Endothelial cell of umbilical vein (primary cell): ENCODE results near the gene YWHAE. TPM values are rescaled to one million over a fixed set of nuclear protein-coding genes. Genes with fewer than 3 reads are reported as not detected.

Source experiments
- BruUV-seq: library from RNA; stranded (reverse); fragments of 400-500 nt; replicated peaks from 2 replicates; lab custom pipeline; 2021; lab: Mats Ljungman, UMichigan
- CTCF ChIA-PET: fragments of 300-600, 350-600 bp; sonication (Branson Sonifier 250); formaldehyde crosslinking; loops from one replicate; lab custom pipeline; 2021; ENCODE audit warnings: antibody characterized with exemption, inconsistent platforms; lab: Charles Lee
- POLR2A ChIA-PET: fragments of 300-600, 350-600 bp; sonication (Branson Sonifier 250); formaldehyde crosslinking; loops from one replicate; lab custom pipeline; 2021; ENCODE audit warnings: antibody characterized with exemption, inconsistent platforms; lab: Charles Lee
- DNase-seq: peaks from one replicate; pipeline ENCODE4 v3.0.0-alpha.2; 2011; ENCODE audit warnings: low read depth, low spot score
- FAIRE-seq: peaks from 2 replicates; lab custom pipeline; 2011; peaks lifted over from hg19 to GRCh38; lab: Jason Lieb, UNC
- H2AFZ ChIP-seq: 2 replicates; pipeline ENCODE4 v1.6.0; 2012; ENCODE audit warnings: low read depth, low read length, control low read depth, inconsistent platforms
- H3K27ac ChIP-seq: 2 replicates; pipeline ENCODE4 v1.5.1; 2011; ENCODE audit warnings: low read depth, mild to moderate bottlenecking, control low read depth, low read length, moderate library complexity; ENCODE audit not compliant: insufficient read depth
- H3K27me3 ChIP-seq, 2 experiments: 2 replicates each; pipeline versions ENCODE4 v1.6.0 to v1.6.1; 2011; ENCODE audit warnings: low read length in 2 of 2, mixed read lengths in 1 of 2; ENCODE audit not compliant: control insufficient read depth in 2 of 2, insufficient read depth in 2 of 2
- H3K36me3 ChIP-seq, 2 experiments: 2 replicates in 1 of 2; 3 replicates in 1 of 2; pipeline ENCODE4 v1.5.1; 2011; ENCODE audit warnings: low read length in 2 of 2, mild to moderate bottlenecking in 1 of 2, moderate library complexity in 1 of 2; ENCODE audit not compliant: control insufficient read depth in 2 of 2, insufficient read depth in 2 of 2; ENCODE audit errors: extremely low read depth in 1 of 2
- H3K4me1 ChIP-seq: 3 replicates; pipeline ENCODE4 v1.5.1; 2011; ENCODE audit warnings: mild to moderate bottlenecking, low read length; ENCODE audit not compliant: control insufficient read depth, insufficient read depth; ENCODE audit errors: extremely low read depth
- H3K4me2 ChIP-seq: 2 replicates; pipeline ENCODE4 v1.6.1; 2011; ENCODE audit warnings: low read length, control low read depth, mixed read lengths; ENCODE audit not compliant: insufficient read depth
- H3K4me3 ChIP-seq, 3 experiments: fragments of 200-600 bp in 1 of 3; sonication (generic), shearing (Covaris generic) in 1 of 3; replicated peaks in 1 of 3; 2 replicates each; pipeline ENCODE4 v1.5.1; 2011 to 2016; ENCODE audit warnings: control low read depth in 3 of 3, low read length in 3 of 3, mild to moderate bottlenecking in 2 of 3, inconsistent platforms in 1 of 3, low read depth in 1 of 3, moderate library complexity in 1 of 3; ENCODE audit not compliant: insufficient read depth in 1 of 3
- H3K79me2 ChIP-seq: 2 replicates; pipeline ENCODE4 v1.6.0; 2012; ENCODE audit warnings: low read length, inconsistent platforms; ENCODE audit not compliant: control insufficient read depth, insufficient read depth
- H3K9ac ChIP-seq: replicated peaks from 2 replicates; pipeline ENCODE3; 2011; ENCODE audit warnings: low read length, control low read depth; ENCODE audit not compliant: insufficient read depth; ENCODE audit errors: extremely low read depth
- H3K9me1 ChIP-seq: replicated peaks from 3 replicates; pipeline ENCODE4 v1.6.0; 2011; ENCODE audit warnings: mild to moderate bottlenecking, low read length; ENCODE audit not compliant: control insufficient read depth, insufficient read depth; ENCODE audit errors: extremely low read depth
- H3K9me3 ChIP-seq: replicated peaks from 2 replicates; pipeline ENCODE4 v1.5.1; 2012; ENCODE audit warnings: low read length, inconsistent platforms; ENCODE audit not compliant: control insufficient read depth, insufficient read depth
- H4K20me1 ChIP-seq: replicated peaks from 2 replicates; pipeline ENCODE3; 2011; ENCODE audit warnings: mild to moderate bottlenecking, low read length; ENCODE audit not compliant: control insufficient read depth, insufficient read depth; ENCODE audit errors: extremely low read depth
- EZH2 ChIP-seq: IDR thresholded peaks from 2 replicates; pipeline ENCODE4 v1.6.1; 2012; ENCODE audit warnings: borderline replicate concordance, low read depth, mild to moderate bottlenecking, moderate library complexity, low read length, inconsistent platforms; ENCODE audit not compliant: severe bottlenecking
- GATA2 ChIP-seq: IDR thresholded peaks from 2 replicates; pipeline ENCODE4 v1.7.0; 2011; ENCODE audit warnings: low read depth, mild to moderate bottlenecking, moderate library complexity, mixed read lengths, low read length; ENCODE audit not compliant: insufficient read length, insufficient read depth
- JUN ChIP-seq: IDR thresholded peaks from 2 replicates; pipeline ENCODE4 v1.6.1; 2011; ENCODE audit warnings: borderline replicate concordance, low read depth; ENCODE audit not compliant: insufficient read length, insufficient read depth
- MAX ChIP-seq: IDR thresholded peaks from 2 replicates; pipeline ENCODE4 v1.6.1; 2011; ENCODE audit not compliant: insufficient read depth, insufficient read length
- POLR2A ChIP-seq: IDR thresholded peaks from 2 replicates; pipeline ENCODE4 v1.6.1; 2012; ENCODE audit warnings: low read depth, mild to moderate bottlenecking, control low read depth, low read length
- POLR2AphosphoS5 ChIP-seq: IDR thresholded peaks from 2 replicates; pipeline ENCODE4 v1.6.1; 2012; ENCODE audit warnings: low read depth, mild to moderate bottlenecking, control low read depth, low read length, moderate library complexity; ENCODE audit not compliant: insufficient read depth
- dilution Hi-C: fragments of 300-500 bp; cut with MboI; formaldehyde crosslinking; loops from one replicate; pipeline ENCODE4 v1.15.0; 2019; ENCODE audit warnings: low sequenced_read_pairs; ENCODE audit not compliant: extremely low pct_ligation_motif_present
- intact Hi-C: fragments of 100-400 bp; cut with micrococcal nuclease; formaldehyde crosslinking; loops from one replicate; pipeline ENCODE4 v1.10.0; 2022
- polyA plus RNA-seq, 4 experiments: library from polyadenylated mRNA; depleted of rRNA in 3 of 4; stranded (reverse) in 3 of 4; unstranded in 1 of 4; fragments of >200 nt; gene quantifications; 2 replicates each; pipeline versions ENCODE4 v1.2.1 to v1.2.3, GENCODE V29; 2011 to 2012; ENCODE audit warnings: missing spikeins in 1 of 4
- total RNA-seq: library from RNA; stranded (reverse); gene quantifications from 2 replicates; pipeline ENCODE4 v1.2.3, GENCODE V29; 2021
- TF ChIP-seq, protein P1 (sequence below), 2 donors: IDR thresholded peaks; 1 replicate in 1 of 2; 2 replicates in 1 of 2; pipeline ENCODE4 v1.5.1; 2011; ENCODE audit warnings: low read length in 2 of 2, mild to moderate bottlenecking in 2 of 2, moderate library complexity in 2 of 2, control low read depth in 1 of 2, inconsistent platforms in 1 of 2, low read depth in 1 of 2; ENCODE audit not compliant: insufficient read depth in 1 of 2; ENCODE audit errors: extremely low read depth in 1 of 2

The YWHAE gene
- total and polyA plus RNA-seq, 2 donors (not counting 3 experiments of a cell fraction or from before 2014, with no cell fraction given): 396 to 819 TPM

GRCh38 chr17:1385861-1386260, 14.2 kb downstream of the YWHAE start:
- no peak overlapping the region for H3K9ac ChIP-seq
- H3K27ac ChIP-seq: no peak overlapping the region
- no peak overlapping the region for H3K4me3 ChIP-seq
- CTCF ChIA-PET: interaction anchor here (1.0 to 4.4 kb wide), 2 partner anchors 19 to 130 kb away, joined by 3 to 38 read pairs; no protein-coding TSS in a partner anchor
- peaks cover 6% of the 10 kb centered on the region for H3K4me1 ChIP-seq
- H3K9me1 ChIP-seq: no peaks in the 10 kb centered on the region
- FAIRE-seq (no peak), DNase-seq (no peak)
- no TSS peak for BruUV-seq
- TF ChIP-seq POLR2A (no peak), MAX (no peak), EZH2 (no peak), GATA2 (no peak), JUN (no peak), POLR2AphosphoS5 (no peak)
- TF ChIP-seq, protein P1, sequence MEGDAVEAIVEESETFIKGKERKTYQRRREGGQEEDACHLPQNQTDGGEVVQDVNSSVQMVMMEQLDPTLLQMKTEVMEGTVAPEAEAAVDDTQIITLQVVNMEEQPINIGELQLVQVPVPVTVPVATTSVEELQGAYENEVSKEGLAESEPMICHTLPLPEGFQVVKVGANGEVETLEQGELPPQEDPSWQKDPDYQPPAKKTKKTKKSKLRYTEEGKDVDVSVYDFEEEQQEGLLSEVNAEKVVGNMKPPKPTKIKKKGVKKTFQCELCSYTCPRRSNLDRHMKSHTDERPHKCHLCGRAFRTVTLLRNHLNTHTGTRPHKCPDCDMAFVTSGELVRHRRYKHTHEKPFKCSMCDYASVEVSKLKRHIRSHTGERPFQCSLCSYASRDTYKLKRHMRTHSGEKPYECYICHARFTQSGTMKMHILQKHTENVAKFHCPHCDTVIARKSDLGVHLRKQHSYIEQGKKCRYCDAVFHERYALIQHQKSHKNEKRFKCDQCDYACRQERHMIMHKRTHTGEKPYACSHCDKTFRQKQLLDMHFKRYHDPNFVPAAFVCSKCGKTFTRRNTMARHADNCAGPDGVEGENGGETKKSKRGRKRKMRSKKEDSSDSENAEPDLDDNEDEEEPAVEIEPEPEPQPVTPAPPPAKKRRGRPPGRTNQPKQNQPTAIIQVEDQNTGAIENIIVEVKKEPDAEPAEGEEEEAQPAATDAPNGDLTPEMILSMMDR (IDR thresholded peaks at IDR 0.05; ENCODE audit: extremely low read depth in 1 of 2, insufficient read depth in 1 of 2, low read depth in 1 of 2, low read length in 2 of 2): no peak
- H2AFZ ChIP-seq: no peak overlapping the region
- peaks cover 99% of the 10 kb centered on the region for H3K79me2 ChIP-seq
- no peak overlapping the region for H3K4me2 ChIP-seq
- no peaks in the 10 kb centered on the region for H3K27me3 ChIP-seq
- POLR2A ChIA-PET: interaction anchor here (1.0 kb wide), 1 partner anchor 10 kb away, joined by 4 read pairs; no protein-coding TSS in a partner anchor
- H4K20me1 ChIP-seq: peaks cover 23% of the 10 kb centered on the region
- H3K9me3 ChIP-seq: no peaks in the 10 kb centered on the region
- dilution Hi-C loops: no loop called here
- intact Hi-C loops: no loop called here
- peaks cover 2% of the 10 kb centered on the region in 2 experiments for H3K36me3 ChIP-seq
